Activated CD4-positive, alpha-beta T cell treated with anti-CD3 and anti-CD28 coated beads, Interleukin-2, amount 50 U/mL, for 16 hours (primary cell): ENCODE results near the gene SH3TC1.

Source experiments
- DNase-seq: peaks from one replicate; pipeline ENCODE4 v3.0.0-alpha.2; 2020

Gene SH3TC1

GRCh38 chr4:8280158-8280875 lies 81.2 kb downstream of the SH3TC1 start:
- DNase-seq: no peak

GRCh38 chr4:8280876-8281440 lies 81.9 kb downstream of the SH3TC1 start:
- no peak for DNase-seq

GRCh38 chr4:8281519-8282133 lies 82.5 kb downstream of the SH3TC1 start:
- no peak for DNase-seq

GRCh38 chr4:8282134-8282641 lies 83.1 kb downstream of the SH3TC1 start:
- no peak for DNase-seq

- no peak for DNase-seq
Observed at GRCh38 chr4:8282742-8283141, 83.7 kb downstream of the SH3TC1 start.

GRCh38 chr4:8283161-8283560 lies 84.1 kb downstream of the SH3TC1 start:
- no peak for DNase-seq

GRCh38 chr4:8283631-8284121 lies 84.6 kb downstream of the SH3TC1 start:
- no peak for DNase-seq

- DNase-seq: no peak
Observed at GRCh38 chr4:8284391-8284790, 85.3 kb downstream of the SH3TC1 start.

- DNase-seq: no peak
Observed at GRCh38 chr4:8285143-8285975, 86.3 kb downstream of the SH3TC1 start.

- DNase-seq: no peak
Observed at GRCh38 chr4:8285976-8286718, 87.1 kb downstream of the SH3TC1 start.

- DNase-seq: no peak
Observed at GRCh38 chr4:8286719-8287342, 87.7 kb downstream of the SH3TC1 start.

GRCh38 chr4:8287343-8288280 lies 88.5 kb downstream of the SH3TC1 start:
- no peak for DNase-seq

GRCh38 chr4:8289151-8289750 lies 90.2 kb downstream of the SH3TC1 start:
- DNase-seq: no peak

- DNase-seq: no peak
Observed at GRCh38 chr4:8289956-8290700, 91.0 kb downstream of the SH3TC1 start.

GRCh38 chr4:8290701-8290970 lies 91.5 kb downstream of the SH3TC1 start:
- no peak for DNase-seq
